NK-92 (cell line): ENCODE measurements around the gene ANKS1B.
"Not testable (repeated sequence)": the region's sequence is repeated elsewhere in the genome, so short reads cannot be mapped to it uniquely, and the experiment has no call there.

Source experiments
- DNase-seq: peaks from one replicate; lab custom pipeline; 2025; ENCODE audit not compliant: unreplicated experiment; lab: John Stamatoyannopoulos, UW

ANKS1B gene

GRCh38 chr12:99035803-99036202, 948.9 kb downstream of the ANKS1B start:
- no peak for DNase-seq

- not testable (repeated sequence) for DNase-seq
Observed at GRCh38 chr12:99034201-99034600, 950.5 kb downstream of the ANKS1B start.

GRCh38 chr12:99029511-99030271, 955.0 kb downstream of the ANKS1B start:
- DNase-seq = no peak

- DNase-seq = no peak
Observed at GRCh38 chr12:99027461-99027860, 957.3 kb downstream of the ANKS1B start.

GRCh38 chr12:99027055-99027393, 957.7 kb downstream of the ANKS1B start:
- no peak for DNase-seq

- DNase-seq = no peak
Observed at GRCh38 chr12:99026332-99027054, 958.2 kb downstream of the ANKS1B start.

GRCh38 chr12:99024870-99025269, 959.9 kb downstream of the ANKS1B start:
- no peak for DNase-seq

- DNase-seq = no peak
Observed at GRCh38 chr12:99024191-99024590, 960.5 kb downstream of the ANKS1B start.

GRCh38 chr12:99020871-99021270, 963.9 kb downstream of the ANKS1B start:
- no peak for DNase-seq

GRCh38 chr12:99019798-99020197, 964.9 kb downstream of the ANKS1B start:
- DNase-seq = no peak

- no peak for DNase-seq
Observed at GRCh38 chr12:99017971-99018370, 966.8 kb downstream of the ANKS1B start.

GRCh38 chr12:99009654-99010296, 975.0 kb downstream of the ANKS1B start:
- no peak for DNase-seq

GRCh38 chr12:99005601-99006000, 979.1 kb downstream of the ANKS1B start:
- DNase-seq = no peak

GRCh38 chr12:99004799-99005466, 979.8 kb downstream of the ANKS1B start:
- DNase-seq = no peak

- no peak for DNase-seq
Observed at GRCh38 chr12:99002731-99003130, 982.0 kb downstream of the ANKS1B start.

GRCh38 chr12:99002156-99002555, 982.6 kb downstream of the ANKS1B start:
- no peak for DNase-seq

GRCh38 chr12:98999559-98999958, 985.2 kb downstream of the ANKS1B start:
- no peak for DNase-seq

GRCh38 chr12:98998697-98999299, 985.9 kb downstream of the ANKS1B start:
- no peak for DNase-seq

- DNase-seq = no peak
Observed at GRCh38 chr12:98997899-98998298, 986.8 kb downstream of the ANKS1B start.

GRCh38 chr12:98990648-98991047, 994.1 kb downstream of the ANKS1B start:
- DNase-seq = no peak

GRCh38 chr12:98985156-98985555, 999.6 kb downstream of the ANKS1B start:
- DNase-seq = no peak
